Head of caudate nucleus (tissue), 42 donors: ENCODE data around the gene CNTNAP5.

ENCODE experiments used
- DNase-seq, 42 donors: peaks; one replicate each; pipeline versions ENCODE4 v3.0.0 to v3.0.0-alpha.2; 2020 to 2021; ENCODE audit warnings: mixed read lengths in 7 of 42
- intact Hi-C: fragments of 100-400 bp; cut with DNase I; formaldehyde crosslinking; loops from one replicate; pipeline ENCODE4 v1.15.0; 2022

Gene CNTNAP5

DNA sequence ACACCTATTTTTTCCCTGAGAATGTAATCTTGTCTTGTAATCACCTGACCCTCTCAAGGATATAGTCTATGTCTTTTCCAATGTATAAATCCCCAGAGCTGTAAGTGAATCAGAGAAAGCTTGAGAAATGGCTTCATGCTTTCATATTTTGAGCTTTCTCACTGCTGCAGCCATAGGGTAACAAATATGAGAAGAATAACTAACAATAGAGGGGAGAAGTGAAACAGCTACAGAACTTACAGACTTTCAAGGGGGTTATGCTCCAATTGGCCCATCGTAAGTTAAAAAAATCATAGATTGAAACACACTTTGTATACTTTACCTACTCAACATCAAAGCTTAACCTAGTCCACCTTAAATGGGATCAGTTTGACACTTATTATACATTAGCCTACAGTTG lies 111.0 kb downstream of the CNTNAP5 start:
- intact Hi-C loops, result no loop called here
- no peak for DNase-seq

DNA sequence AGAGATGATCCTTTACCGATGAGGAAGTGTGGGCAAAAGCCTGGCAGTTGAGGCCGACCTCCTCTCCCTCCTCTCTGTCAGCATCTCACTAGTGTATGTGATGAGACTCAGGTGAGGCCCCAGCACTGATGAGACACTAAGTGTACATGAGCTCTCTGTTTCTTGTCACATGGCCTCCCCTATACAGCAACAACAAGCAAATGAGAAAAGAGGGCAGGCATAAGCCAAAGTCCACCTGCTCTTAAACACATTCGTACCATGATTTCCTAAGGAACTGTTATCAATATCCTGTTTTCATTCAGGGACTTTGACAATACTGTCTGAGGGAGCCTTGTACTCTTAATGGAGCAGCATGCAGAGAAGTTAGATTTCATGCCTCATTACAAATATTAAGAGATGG lies 113.0 kb downstream of the CNTNAP5 start:
- intact Hi-C loops, result no loop called here
- DNase-seq, result no peak

DNA sequence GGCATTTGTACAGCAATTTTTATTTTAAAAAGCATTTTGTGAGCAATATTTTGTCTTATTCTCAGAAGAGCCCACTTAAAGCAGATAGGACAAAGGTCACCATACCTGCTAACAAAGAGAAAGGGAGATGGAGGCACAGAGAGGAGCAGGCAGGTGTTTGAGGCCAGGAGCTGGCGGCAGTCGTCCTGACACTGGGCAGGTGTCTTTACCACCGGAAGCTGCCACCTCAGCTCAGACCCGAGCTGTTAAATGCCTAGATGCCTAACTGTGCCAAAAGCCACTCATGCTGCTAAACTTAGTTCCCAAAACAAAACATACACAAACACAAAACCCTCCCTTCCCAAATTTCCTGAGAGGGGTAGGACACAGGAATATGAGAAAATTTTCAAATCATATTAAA lies 120.9 kb downstream of the CNTNAP5 start:
- intact Hi-C loops, result no loop called here
- no peak for DNase-seq

DNA sequence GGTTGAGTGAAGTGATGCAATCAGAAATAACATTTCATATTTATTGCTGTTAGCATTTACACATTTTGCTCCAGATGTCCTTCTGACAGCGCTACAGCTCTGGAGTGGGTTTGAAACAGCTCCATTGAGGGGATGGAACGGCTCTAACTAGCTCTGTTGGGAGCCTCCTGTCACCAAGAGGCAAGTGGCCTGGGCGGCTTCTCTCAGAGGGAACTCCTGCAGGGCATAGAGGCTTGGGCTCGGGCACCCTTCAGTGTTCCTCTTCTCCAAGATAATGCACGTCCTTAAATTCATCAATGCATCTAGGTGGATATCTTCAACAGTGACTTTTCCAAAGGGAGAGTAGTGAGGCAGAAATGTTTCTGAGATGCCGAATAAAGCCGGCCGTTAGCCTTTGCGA lies 122.5 kb downstream of the CNTNAP5 start:
- intact Hi-C loops, result no loop called here
- no peak for DNase-seq

DNA sequence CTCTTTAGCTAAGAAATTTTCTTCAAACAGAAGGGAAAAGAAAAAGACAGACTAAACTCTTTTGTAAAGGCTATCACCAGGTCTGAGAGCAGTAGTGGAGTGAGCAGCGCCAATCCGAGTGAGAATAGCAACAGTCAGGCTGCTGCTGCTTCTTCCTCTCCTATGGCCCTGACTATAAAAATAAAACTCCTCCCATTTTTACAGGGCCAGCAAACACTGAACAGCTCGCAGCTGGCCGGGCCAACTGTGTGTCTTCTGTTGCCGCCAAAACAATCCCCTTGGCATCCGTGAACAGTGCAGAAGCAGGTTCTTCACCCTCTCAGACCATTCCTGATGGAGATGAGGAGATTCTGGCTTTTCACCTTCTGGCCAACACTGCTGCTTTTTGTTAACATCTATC lies 124.5 kb downstream of the CNTNAP5 start:
- intact Hi-C loops, result no loop called here
- DNase-seq, result no peak

DNA sequence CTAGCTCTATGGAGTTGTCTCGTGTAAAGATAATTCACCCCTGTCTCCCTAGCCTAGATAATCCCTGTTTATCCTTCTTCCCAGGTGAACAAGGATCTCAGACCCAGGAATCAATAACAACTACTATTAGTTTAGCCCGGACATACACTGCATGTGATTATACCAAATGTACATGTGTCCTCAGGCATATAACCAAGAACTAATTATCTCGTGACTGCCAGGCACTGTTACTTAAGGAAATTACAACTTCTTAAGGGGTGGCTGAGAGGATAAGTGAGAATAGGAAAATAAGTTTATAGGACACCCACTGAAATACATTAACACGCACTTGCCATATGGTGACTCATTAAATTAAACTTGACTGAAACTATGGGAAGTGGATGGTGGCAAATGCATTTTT lies 126.6 kb downstream of the CNTNAP5 start:
- no peak for DNase-seq
- intact Hi-C loops, result no loop called here

DNA sequence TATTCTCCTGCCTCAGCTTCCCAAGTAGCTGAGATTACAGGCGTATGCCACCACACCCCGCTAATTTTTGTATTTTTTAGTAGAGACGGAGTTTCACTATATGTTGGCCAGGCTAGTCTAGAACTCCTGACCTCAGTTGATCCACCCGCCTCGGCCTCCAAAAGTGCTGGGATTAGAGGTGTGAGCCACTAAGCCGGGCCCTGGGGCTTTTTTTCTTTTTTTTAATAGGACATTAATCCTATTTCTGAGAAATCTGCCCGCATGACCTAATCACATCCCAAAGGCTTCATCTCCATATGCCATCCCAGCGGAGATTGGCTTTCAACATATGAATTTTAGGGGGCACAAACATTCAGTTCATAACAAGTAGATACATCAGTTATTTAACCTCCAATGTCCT lies 128.6 kb downstream of the CNTNAP5 start:
- intact Hi-C loops, result no loop called here

DNA sequence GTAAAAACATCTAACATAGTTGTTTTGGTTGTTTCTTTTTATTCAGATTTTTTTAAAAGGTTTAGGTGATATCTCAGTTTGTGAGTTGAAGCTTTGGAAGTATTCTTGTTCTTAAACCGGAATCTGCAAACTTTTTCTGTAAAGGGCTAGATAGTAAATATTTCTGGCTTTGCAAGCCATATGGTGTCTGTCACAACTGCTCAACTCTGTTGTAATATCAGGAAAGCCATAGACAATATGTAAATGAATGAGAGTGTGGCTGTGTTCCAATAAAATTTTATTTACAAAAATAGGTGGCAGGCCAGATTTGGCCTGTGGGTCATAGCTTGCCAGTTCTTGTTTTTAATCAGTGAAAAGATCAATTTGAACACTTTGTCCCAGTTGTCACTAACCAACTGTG lies 134.1 kb downstream of the CNTNAP5 start:
- intact Hi-C loops, result no loop called here

More for the DNA sequence above, 128.6 kb downstream of the CNTNAP5 start:
- DNase-seq, result no peak

DNA sequence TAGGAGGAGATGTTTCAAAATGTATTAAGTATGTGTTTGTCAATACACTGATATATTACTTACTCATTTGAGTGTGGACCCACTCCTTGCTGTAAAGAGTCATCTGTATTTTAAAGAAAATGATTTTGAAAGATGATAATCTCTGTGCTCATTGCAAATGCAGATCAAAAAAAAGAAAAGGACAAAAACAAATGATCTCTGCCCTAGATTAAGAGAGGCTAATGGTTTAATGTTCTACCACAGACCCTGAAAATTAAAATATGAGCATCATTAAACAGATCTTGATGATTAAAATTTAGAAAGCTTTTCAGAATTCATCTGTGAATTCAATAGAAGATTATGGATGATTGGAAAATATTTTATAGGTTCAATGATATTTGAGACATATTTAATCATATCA lies 136.5 kb downstream of the CNTNAP5 start:
- intact Hi-C loops, result no loop called here
- no peak for DNase-seq

More for the DNA sequence above, 134.1 kb downstream of the CNTNAP5 start:
- no peak for DNase-seq

DNA sequence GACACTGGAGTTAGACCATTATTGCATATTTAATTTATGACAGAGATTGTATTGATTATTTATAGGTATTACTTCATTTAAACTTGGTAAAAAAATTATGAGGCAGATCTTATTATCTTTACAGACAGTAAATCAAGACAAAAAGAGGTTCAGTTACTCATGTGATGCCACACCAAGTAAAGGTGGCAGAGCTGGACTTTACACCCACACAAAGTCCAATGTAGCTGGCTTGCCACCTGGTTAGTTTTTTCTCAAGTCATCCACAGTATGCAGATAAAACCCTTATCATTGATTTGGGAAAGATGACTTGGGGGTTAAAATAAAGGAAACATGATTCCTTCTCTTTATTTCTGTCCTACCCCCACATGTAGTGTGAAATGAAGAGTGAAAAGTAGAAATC lies 137.2 kb downstream of the CNTNAP5 start:
- no peak for DNase-seq
- intact Hi-C loops, result no loop called here

DNA sequence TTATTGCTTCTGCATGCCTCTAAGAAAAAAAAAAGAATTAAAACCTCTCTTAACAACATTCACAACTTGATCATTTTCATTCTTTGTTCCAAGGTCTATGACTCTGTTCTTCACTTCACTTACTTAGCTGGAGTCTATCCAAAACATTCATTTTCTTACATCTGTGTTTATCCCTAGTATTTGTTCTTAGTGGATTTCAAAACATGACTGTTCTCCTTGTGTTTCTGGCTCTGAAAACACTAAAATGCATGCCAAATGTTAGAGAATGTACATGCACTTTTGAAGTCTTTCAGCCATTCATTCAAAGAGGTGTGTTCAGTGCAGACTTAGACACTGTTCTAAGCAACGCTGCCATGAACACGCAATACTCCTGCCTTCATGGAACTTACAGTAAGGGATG lies 138.8 kb downstream of the CNTNAP5 start:
- intact Hi-C loops, result no loop called here
- no peak for DNase-seq

DNA sequence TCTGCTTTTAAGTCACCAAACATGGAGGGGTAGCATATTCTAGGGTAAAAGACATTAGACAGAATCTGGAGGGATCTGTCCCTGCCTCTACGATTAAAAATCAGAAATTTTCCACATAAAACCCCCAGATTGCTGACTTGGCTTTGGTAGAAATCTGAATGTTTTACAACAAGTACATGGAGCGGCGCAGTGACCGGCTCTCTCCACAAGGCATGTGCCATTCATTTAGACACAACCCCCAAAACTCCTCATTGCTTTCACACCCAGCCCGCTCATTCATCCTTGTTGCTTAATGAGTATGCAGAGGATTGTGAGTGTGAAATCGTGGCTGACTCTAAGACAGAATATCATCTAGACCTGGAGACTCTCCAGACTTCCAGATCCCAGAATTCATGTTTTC lies 140.6 kb downstream of the CNTNAP5 start:
- intact Hi-C loops, result no loop called here
- no peak for DNase-seq

DNA sequence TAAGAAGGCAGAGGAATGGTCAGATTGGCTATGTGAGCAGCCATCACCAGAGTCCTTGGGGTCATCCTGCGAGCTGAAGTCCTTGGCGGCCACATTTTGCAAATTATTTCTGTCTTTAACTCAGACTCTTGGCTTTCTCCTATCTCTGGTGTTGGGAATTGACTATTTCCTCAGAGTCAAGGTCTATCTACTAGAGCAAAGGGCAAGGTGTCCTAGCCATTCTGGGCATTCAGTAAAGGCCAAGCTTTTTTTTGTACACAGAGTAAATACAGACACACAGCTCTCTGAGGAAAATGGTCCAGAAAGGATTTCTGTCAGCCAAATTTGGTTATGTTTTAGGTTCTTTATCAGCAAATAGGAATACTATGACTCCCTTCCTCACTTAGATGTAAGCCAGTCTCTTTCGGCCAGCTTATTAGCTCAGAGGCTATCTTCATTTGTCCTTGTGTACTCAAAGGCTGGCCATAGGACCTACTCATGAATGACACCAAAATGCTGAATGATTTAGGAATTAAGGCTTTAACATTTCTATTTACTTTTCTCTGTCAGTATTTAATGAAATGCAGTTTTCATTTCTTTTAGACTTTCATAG lies 146.5 kb downstream of the CNTNAP5 start:
- DNase-seq, result no peak
- intact Hi-C loops, result no loop called here

DNA sequence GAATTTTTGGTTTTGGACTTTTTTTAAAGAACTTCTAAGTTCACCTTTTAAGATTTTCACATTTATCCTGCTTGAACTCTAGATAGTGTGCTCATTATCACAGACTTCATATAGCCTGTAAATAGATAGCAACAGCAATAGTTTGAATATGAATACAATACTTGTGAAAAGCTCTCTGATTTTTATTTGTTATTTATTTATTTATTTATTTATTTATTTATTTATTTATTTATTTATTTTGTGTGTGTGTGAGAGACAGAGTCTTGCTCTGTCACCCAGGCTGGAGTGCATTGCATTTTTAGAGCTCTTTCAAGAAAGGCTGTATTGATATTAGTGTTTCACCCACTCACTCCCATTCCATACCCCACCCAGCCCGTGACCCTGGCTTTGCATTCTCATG lies 153.6 kb downstream of the CNTNAP5 start:
- intact Hi-C loops, result no loop called here
- no peak for DNase-seq

DNA sequence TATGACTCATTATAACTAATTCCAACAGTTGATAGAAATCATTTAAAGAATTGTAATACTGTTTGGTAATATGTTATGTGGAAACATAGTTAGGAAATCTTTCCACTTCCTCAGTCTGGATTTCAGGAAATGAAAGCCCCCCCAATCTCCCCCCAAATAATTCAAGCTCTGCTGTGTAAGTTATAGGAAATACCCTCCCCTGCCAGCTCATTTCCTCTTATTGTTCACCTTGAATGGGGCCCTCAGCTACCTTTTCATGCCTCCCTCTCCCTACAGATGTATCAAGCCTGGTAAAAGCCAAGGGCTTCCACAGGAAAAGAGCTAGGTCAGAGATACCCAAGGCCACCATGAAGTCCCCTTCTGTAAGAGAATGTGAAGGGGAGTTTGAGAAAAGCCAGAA lies 155.5 kb downstream of the CNTNAP5 start:
- intact Hi-C loops, result no loop called here
- DNase-seq, result no peak

DNA sequence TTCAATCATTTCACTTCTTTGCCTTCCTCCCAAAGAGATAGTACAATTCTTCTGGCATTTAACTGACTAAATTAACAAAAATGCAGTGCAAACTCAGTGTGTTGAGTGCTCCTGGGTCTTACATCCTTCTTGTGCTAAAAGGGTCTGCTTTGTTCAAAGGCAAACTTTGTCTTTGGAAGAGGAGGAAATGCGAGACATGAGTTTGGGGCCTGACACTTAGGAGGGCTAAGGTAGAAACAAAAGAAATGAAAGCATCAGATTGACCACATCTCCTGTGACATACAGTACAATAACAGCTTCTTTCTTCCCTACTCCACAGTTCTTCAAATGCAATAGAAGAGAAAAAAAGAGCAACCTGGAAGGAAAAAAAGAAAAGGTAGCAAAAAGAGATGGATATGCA lies 161.7 kb downstream of the CNTNAP5 start:
- intact Hi-C loops, result no loop called here
- DNase-seq, result no peak

DNA sequence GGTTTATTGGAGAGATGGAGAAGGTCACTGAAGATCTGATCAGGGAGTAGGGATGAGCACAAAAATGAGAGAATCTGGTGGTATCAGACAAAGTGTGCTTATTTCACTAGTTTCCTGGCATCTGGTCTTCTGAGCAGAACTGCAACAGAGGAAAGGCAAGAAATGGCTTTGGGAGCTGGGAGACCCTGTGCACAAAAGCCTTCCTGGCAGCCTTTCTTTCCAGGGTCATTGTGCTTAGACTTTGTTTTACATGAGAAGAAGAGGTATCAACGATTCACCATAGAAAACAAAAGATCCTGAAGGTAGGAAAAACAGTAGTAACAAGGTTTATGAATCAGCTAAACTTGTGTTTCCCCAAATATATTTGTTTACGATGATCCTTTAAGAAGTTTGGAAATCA lies 162.9 kb downstream of the CNTNAP5 start:
- intact Hi-C loops, result no loop called here
- no peak for DNase-seq

DNA sequence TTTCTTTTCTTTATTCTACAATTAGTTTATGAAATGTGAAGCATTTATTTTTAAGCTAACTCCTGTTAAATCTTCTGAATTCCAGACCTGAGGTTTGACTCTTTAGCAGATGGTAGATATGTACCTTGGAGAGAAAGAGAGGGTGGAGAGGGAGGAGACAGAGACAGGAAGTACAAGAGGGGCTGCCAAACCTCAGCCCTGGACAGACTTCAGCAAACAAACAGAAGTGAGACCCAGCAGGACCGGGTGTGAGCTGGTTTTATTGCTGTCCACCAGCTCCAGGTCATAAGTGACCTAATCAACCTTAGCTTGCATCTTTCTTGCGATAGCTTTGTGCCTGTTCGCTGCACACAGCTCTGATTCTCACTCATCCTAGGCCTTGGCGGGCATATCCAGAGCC lies 168.6 kb downstream of the CNTNAP5 start:
- intact Hi-C loops, result no loop called here
- DNase-seq, result no peak

DNA sequence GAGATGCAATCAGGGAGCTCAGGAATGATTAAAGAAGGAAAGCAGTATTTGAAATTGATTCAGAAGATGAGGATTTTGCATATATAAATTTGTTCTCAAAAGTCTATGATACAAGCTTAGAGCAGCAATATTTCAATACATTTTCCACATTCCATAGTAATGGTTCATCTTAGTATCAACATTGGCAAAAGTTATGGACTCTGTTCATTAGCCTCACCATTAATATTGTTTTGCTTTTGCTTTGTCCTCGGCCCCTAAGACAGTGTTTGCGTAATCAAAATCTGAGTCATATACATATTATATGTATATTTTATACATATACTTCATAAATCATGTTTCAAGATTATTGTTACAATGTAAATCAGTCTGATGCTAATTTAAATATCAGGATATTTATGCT lies 176.6 kb downstream of the CNTNAP5 start:
- intact Hi-C loops, result no loop called here
- DNase-seq, result no peak

DNA sequence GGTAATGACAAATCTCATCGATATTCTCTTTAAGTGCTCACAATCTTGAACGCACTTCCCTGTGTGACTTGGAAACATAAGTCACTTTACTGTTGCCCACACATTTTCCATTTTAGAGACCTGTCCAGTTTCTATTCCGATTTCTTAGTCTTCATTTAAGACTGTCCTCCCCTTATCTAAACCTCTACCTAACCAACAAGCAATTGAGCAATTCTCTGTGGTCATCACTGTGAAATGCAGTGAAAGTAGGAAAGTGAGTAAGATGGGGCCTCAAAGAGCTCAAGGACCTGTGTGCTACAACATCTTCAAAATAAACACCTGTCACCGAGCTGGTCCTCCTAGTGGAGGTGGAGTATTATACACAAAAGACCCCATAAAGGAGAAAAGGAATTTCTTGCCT lies 184.4 kb downstream of the CNTNAP5 start:
- intact Hi-C loops, result no loop called here
- no peak for DNase-seq

DNA sequence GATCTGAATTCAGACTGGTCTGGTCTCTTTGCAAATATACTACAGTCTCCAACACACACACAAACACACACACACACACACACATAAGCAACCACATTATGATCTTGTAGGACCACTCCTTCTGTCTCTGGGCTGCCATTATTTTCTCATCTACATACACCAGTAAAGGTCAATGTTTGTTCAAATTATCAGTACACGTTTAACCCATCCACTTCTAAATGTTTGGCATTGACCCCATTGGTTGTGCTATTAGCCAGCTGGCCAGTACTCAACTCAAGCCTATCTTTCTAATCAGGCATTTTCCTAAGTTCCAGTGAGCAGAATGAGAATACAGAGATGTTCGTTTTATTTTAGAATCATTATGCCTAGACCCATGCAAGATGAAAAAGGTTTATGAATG lies 186.4 kb downstream of the CNTNAP5 start:
- DNase-seq, result no peak
- intact Hi-C loops, result no loop called here

DNA sequence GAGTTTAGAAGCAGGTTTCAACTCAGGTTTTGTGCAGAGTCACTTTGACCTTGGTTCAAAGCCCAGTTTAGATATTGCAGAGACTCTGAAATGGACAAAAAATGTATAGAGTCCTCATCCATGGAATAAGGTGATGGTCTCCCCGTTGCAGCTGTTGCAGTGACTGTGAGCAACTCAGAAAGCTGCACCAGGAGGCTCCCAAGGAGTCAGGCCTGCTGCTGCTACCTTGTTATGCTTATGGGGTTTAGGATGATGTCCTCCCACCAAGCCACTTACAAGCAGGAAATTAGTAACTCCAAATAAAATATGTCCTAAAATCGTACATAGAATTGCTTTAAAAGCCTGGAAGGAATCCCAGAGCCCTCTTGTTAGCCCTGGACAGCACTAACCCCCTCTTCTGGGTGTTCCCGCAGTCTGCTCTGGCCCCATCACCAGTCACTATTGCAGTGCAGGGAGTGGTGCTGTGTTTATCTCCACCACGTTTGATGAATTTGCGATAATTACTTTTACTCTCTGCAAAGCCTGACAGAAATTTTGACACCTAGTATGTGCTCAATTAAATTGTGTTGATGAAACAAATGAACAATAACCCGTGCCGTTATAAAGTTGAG lies 189.0 kb downstream of the CNTNAP5 start:
- intact Hi-C loops, result no loop called here
- no peak for DNase-seq
